ENCODE results near the gene SATB2. TPM values are rescaled to one million over a fixed set of nuclear protein-coding genes. Genes with fewer than 3 reads are reported as not detected.
A peak's percentile ranks its signal among the peaks of the same experiment; 100 is the strongest.

The SATB2 gene
- total RNA-seq, 6 experiments from 2014 or later = 3.3 to 8.5 (median 6.0) TPM

- intact Hi-C loops (cut with DNase I) = no loop called here
- DNase-seq = no peak
- Histone ChIP-seq H3K9me3 (no peaks in the 10 kb centered on the region), H3K4me3 (no peak overlapping the region), H3K4me1 (no peaks in the 10 kb centered on the region), H3K36me3 (no peaks in the 10 kb centered on the region), H3K27ac (no peak overlapping the region), H3K27me3 (no peaks in the 10 kb centered on the region)
- WGBS (ENCODE audit: insufficient coverage, low coverage, low lambda C conversion rate, missing lambda C conversion rate) = 56% methylated on average over 3 of the region's 3 CpGs
- no peak for TF ChIP-seq POLR2A (IDR thresholded peaks at IDR 0.05)
- TF ChIP-seq, protein P1, sequence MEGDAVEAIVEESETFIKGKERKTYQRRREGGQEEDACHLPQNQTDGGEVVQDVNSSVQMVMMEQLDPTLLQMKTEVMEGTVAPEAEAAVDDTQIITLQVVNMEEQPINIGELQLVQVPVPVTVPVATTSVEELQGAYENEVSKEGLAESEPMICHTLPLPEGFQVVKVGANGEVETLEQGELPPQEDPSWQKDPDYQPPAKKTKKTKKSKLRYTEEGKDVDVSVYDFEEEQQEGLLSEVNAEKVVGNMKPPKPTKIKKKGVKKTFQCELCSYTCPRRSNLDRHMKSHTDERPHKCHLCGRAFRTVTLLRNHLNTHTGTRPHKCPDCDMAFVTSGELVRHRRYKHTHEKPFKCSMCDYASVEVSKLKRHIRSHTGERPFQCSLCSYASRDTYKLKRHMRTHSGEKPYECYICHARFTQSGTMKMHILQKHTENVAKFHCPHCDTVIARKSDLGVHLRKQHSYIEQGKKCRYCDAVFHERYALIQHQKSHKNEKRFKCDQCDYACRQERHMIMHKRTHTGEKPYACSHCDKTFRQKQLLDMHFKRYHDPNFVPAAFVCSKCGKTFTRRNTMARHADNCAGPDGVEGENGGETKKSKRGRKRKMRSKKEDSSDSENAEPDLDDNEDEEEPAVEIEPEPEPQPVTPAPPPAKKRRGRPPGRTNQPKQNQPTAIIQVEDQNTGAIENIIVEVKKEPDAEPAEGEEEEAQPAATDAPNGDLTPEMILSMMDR (IDR thresholded peaks at IDR 0.05) = no peak
- no peak for ATAC-seq
Measured at GRCh38 chr2:199220920-199221319, 236.8 kb downstream of the SATB2 start.

GRCh38 chr2:199219551-199219950 is 238.2 kb downstream of the SATB2 start:
- H3K27me3 ChIP-seq = no peaks in the 10 kb centered on the region
- TF ChIP-seq, protein P1 (IDR thresholded peaks at IDR 0.05) = no peak
- H3K4me1 ChIP-seq = no peaks in the 10 kb centered on the region
- H3K9me3 ChIP-seq = no peaks in the 10 kb centered on the region
- 42% methylated on average over 2 of the region's 2 CpGs for WGBS (ENCODE audit: insufficient coverage, low coverage, low lambda C conversion rate, missing lambda C conversion rate)
- H3K36me3 ChIP-seq = no peaks in the 10 kb centered on the region
- ATAC-seq = peak in 3 of 4 donors; percentile 50 to 77 (median 64)
- H3K4me3 ChIP-seq = no peak overlapping the region
- intact Hi-C loops (cut with DNase I) = no loop called here
- no peak overlapping the region for H3K27ac ChIP-seq
- DNase-seq = no peak

Measured in right lobe of liver (tissue), 6 donors.